Adipocyte (in vitro differentiated cells): ENCODE results near the gene RNASE13.

Experiments
- DNase-seq: peaks from one replicate; pipeline ENCODE4 v3.0.0-alpha.2; 2015; ENCODE audit warnings: low read depth
- H3K27me3 ChIP-seq: replicated peaks from 2 replicates; pipeline ENCODE4 v1.7.0; 2013; ENCODE audit warnings: mild to moderate bottlenecking, low read length, moderate library complexity; ENCODE audit not compliant: control insufficient read depth, insufficient read depth
- H3K36me3 ChIP-seq: 2 replicates; pipeline ENCODE4 v1.7.0; 2013; ENCODE audit warnings: low read length, mild to moderate bottlenecking, moderate library complexity; ENCODE audit not compliant: control insufficient read depth, insufficient read depth, severe bottlenecking
- H3K4me1 ChIP-seq: 2 replicates; pipeline ENCODE4 v1.7.0; 2013; ENCODE audit warnings: mild to moderate bottlenecking, low read length, moderate library complexity; ENCODE audit not compliant: control insufficient read depth, insufficient read depth
- H3K4me3 ChIP-seq: 2 replicates; pipeline ENCODE4 v1.7.0; 2013; ENCODE audit warnings: mild to moderate bottlenecking, low read length, moderate library complexity
- H3K9ac ChIP-seq: 2 replicates; pipeline ENCODE4 v1.7.0; 2013; ENCODE audit warnings: mild to moderate bottlenecking, low read length, moderate library complexity
- H3K9me3 ChIP-seq: 2 replicates; pipeline ENCODE4 v1.7.0; 2013; ENCODE audit warnings: mild to moderate bottlenecking, low read length, moderate library complexity; ENCODE audit not compliant: control insufficient read depth

The RNASE13 gene, protein sequence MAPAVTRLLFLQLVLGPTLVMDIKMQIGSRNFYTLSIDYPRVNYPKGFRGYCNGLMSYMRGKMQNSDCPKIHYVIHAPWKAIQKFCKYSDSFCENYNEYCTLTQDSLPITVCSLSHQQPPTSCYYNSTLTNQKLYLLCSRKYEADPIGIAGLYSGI

DNA sequence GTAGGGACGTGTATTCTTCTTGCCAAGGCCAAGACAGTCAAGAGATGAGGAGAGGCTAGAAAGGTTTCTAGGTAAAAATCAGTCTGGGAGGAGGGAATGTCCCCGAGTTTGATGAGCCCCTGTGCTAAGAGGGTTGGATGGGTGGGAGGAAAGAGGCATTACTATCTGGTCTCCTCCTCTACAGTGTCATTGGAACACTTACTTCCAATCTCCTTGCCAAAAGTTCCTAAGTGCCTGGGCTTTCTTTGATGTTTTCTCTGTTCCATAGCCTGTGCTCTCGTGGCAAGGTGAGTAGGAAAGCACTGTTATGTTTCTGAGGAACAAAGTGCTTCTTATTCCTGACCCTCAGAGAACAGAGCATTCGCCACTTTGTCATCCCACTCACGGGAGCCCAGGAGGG is at the start of gene RNASE13:
Gene RNASE13, minus strand, starts transcription at position 101 of the 400 bp plus-strand sequence. CDS start 519 bp downstream, outside the sequence.
- Histone ChIP-seq H3K4me3 (no peak within 1 kb of the TSS), H3K9me3 (no peaks in the 10 kb centered on the region), H3K36me3 (no peaks in the 10 kb centered on the region), H3K27me3 (peaks cover 28% of the 10 kb centered on the region), H3K4me1 (peaks cover 14% of the 10 kb centered on the region), H3K9ac (no peak within 1 kb of the TSS)
- DNase-seq = no peak

DNA sequence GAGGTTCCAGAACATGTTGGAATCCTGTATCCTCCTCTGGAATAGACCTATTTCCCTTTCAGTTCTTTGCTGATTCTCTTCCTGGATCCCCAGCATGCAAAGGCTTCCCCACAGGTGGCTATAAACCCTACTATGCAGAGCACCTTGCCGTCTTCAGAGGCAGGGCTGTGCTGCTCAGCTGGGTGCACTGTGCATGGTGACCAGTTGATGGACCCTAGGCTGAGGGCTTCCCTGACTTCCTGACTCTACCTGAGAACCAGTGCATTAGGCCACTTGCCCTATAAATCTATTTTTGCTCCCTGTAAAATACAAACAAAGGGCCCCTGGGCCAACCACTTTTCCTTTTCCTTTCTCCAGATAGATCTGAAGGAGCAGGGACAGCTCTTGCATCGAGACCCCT is 49.8 kb upstream of the RNASE13 start:
- Histone ChIP-seq H3K9ac (no peak overlapping the region), H3K36me3 (peaks cover 84% of the 10 kb centered on the region), H3K4me3 (no peak overlapping the region), H3K4me1 (peaks cover 33% of the 10 kb centered on the region), H3K9me3 (no peaks in the 10 kb centered on the region), H3K27me3 (no peaks in the 10 kb centered on the region)
- DNase-seq = no peak

DNA sequence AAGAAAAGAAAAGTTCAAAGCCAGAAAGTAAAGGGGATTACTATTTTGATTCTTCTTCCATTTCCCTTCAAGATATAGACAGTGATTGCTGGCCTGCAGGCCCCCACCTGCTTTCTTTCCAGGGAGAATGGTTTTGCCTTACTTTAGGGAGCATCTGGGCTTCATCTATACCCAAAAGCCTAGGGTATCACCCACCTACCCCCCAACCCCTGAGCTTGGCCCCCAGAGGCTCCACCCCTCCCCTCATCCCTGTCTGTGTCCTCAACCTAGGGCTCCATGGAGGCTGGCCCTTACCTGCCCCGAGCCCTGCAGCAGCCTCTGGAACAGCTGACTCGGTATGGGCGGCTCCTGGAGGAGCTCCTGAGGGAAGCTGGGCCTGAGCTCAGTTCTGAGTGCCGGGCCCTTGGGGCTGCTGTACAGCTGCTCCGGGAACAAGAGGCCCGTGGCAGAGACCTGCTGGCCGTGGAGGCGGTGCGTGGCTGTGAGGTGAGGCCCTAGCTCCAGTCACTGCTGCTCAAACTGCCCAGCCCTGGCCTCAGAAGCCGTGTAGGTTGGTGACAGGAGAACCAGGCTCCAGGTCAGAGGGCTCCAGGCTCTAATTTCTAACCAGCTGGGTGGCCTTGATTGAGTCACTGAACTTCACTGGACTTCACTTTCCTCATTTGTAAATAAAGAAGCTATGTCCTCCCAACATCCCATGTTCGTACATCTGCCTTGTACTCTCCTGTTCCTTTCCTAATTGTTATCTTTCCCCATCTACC is 49.1 kb upstream of the RNASE13 start:
- H3K4me1 ChIP-seq = peaks cover 33% of the 10 kb centered on the region
- no peak for DNase-seq
- H3K27me3 ChIP-seq = no peaks in the 10 kb centered on the region
- H3K9ac ChIP-seq = no peak overlapping the region
- H3K4me3 ChIP-seq = no peak overlapping the region
- no peaks in the 10 kb centered on the region for H3K9me3 ChIP-seq
- peaks cover 84% of the 10 kb centered on the region for H3K36me3 ChIP-seq

DNA sequence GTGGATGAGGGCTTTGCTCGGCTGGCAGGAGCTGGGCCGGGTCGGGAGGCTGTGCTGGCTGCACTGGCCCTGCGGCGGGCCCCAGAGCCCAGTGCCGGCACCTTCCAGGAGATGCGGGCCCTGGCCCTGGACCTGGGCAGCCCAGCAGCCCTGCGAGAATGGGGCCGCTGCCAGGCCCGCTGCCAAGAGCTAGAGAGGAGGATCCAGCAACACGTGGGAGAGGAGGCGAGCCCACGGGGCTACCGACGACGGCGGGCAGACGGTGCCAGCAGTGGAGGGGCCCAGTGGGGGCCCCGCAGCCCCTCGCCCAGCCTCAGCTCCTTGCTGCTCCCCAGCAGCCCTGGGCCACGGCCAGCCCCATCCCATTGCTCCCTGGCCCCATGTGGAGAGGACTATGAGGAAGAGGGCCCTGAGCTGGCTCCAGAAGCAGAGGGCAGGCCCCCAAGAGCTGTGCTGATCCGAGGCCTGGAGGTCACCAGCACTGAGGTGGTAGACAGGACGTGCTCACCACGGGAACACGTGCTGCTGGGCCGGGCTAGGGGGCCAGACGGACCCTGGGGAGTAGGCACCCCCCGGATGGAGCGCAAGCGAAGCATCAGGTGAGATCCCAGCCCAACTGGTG is 47.0 kb upstream of the RNASE13 start:
- no peaks in the 10 kb centered on the region for H3K9me3 ChIP-seq
- peaks cover 27% of the 10 kb centered on the region for H3K4me1 ChIP-seq
- no peak overlapping the region for H3K4me3 ChIP-seq
- DNase-seq = no peak
- no peak overlapping the region for H3K9ac ChIP-seq
- H3K36me3 ChIP-seq = peaks cover 90% of the 10 kb centered on the region
- H3K27me3 ChIP-seq = no peaks in the 10 kb centered on the region

DNA sequence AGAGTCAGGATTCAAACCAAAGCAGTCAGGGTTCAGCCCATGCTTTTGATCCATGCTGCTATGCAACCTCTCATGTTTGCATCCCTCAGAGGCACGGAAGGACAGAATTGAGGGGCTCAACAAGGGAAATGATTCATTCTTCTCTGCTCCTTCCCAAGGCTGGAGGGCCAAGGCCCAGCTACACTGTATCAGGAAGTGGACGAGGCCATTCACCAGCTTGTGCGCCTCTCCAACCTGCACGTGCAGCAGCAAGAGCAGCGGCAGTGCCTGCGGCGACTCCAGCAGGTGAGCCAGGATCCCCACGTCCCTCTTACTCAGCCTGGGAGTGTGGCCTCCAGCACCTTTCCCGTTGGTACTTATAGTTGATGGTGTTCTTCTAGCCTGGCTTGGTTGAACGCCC is 44.1 kb upstream of the RNASE13 start:
- H3K9ac ChIP-seq = no peak overlapping the region
- H3K27me3 ChIP-seq = no peaks in the 10 kb centered on the region
- H3K4me3 ChIP-seq = no peak overlapping the region
- peaks cover 3% of the 10 kb centered on the region for H3K4me1 ChIP-seq
- DNase-seq = no peak
- peaks cover 92% of the 10 kb centered on the region for H3K36me3 ChIP-seq
- no peaks in the 10 kb centered on the region for H3K9me3 ChIP-seq

DNA sequence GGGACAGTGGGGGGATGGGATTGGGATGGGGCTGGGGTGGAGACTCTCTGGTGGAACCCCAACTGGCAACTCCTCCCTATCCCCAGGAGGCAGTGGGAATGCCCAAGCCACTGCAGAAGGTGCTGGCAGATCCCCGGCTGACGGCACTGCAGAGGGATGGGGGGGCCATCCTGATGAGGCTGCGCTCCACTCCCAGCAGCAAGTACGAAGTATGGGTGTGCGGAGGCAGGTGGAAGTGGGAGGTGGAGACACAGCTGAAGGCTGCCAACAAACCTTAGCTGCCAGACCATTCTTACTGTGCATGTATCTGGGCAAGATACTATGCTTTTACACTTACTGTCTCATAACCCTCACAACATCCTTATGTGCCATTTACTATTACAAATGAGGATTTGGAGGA is 43.7 kb upstream of the RNASE13 start:
- no peak for DNase-seq
- Histone ChIP-seq H3K9me3 (no peaks in the 10 kb centered on the region), H3K9ac (no peak overlapping the region), H3K4me3 (no peak overlapping the region), H3K27me3 (no peaks in the 10 kb centered on the region), H3K36me3 (peaks cover 96% of the 10 kb centered on the region), H3K4me1 (peaks cover 1% of the 10 kb centered on the region)

DNA sequence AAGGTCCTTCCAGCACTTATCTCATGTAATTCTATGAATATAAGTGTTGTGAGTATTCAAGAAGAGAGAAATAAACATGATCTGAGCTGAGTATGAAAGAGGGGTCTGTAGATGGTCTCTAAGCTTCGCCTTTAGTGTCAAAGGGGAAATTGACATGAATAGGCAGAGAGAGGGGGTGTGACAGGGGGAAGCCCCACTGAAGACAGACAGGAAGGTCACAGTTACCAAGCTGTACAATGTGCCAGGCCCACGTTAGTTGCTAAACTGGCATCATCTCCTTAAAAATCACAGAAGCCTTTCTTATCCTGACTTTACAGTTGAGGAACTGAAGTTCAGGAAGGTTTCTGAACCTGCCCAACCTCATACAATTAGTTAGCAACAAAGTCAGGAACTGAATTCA is 43.1 kb upstream of the RNASE13 start:
- H3K9ac ChIP-seq = no peak overlapping the region
- no peak overlapping the region for H3K4me3 ChIP-seq
- DNase-seq = no peak
- H3K27me3 ChIP-seq = no peaks in the 10 kb centered on the region
- no peaks in the 10 kb centered on the region for H3K9me3 ChIP-seq
- peaks cover 98% of the 10 kb centered on the region for H3K36me3 ChIP-seq
- H3K4me1 ChIP-seq = peaks cover 8% of the 10 kb centered on the region

DNA sequence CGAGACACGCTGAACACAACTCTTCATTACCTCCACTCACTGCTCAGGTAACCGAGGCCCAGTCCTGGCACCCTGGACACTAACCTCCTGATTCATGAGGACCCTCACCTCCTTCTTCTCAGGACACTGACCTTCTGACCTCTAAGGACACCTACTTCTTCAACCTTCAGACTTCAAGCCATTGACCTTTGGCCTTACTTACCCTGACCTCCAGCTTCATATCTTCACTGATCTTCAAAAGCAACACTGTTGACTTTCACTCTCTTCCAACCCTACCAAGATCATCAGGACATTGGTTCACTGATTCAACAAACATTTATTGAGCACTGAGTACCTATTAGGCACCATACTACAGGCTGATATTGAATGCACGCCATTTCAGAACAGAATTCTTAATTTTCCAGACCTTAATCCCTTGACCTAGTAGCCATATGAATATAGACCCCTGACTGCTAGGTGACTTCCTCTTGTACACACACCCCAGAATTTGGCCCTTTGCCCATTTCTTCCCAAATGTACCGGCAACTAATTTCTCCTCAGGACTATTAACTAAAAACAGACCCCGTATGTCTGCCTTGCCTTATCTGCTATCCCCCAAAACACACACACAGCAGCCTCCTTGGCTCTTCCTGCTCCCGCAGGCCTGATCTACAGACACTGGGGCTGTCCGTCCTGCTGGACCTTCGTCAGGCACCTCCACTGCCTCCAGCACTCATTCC is 41.3 kb upstream of the RNASE13 start:
- no peaks in the 10 kb centered on the region for H3K9me3 ChIP-seq
- H3K9ac ChIP-seq = no peak overlapping the region
- H3K4me3 ChIP-seq = no peak overlapping the region
- DNase-seq = no peak
- peaks cover 18% of the 10 kb centered on the region for H3K4me1 ChIP-seq
- peaks cover 81% of the 10 kb centered on the region for H3K36me3 ChIP-seq
- H3K27me3 ChIP-seq = no peaks in the 10 kb centered on the region

DNA sequence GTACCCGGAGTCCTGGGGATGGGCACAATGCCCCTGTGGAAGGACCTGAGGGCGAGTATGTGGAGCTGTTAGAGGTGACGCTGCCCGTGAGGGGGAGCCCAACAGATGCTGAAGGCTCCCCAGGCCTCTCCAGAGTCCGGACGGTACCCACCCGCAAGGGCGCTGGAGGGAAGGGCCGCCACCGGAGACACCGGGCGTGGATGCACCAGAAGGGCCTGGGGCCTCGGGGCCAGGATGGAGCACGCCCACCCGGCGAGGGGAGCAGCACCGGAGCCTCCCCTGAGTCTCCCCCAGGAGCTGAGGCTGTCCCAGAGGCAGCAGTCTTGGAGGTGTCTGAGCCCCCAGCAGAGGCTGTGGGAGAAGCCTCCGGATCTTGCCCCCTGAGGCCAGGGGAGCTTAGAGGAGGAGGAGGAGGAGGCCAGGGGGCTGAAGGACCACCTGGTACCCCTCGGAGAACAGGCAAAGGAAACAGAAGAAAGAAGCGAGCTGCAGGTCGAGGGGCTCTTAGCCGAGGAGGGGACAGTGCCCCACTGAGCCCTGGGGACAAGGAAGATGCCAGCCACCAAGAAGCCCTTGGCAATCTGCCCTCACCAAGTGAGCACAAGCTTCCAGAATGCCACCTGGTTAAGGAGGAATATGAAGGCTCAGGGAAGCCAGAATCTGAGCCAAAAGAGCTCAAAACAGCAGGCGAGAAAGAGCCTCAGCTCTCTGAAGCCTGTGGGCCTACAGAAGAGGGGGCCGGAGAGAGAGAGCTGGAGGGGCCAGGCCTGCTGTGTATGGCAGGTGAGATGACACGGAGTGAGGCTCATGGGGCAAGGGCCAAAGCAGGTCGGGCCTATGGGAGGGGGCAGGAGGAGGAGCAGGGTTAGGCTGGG is 40.0 kb upstream of the RNASE13 start:
- Histone ChIP-seq H3K4me1 (peaks cover 20% of the 10 kb centered on the region), H3K4me3 (no peak overlapping the region), H3K9ac (no peak overlapping the region), H3K9me3 (no peaks in the 10 kb centered on the region), H3K27me3 (no peaks in the 10 kb centered on the region), H3K36me3 (peaks cover 70% of the 10 kb centered on the region)
- no peak for DNase-seq

DNA sequence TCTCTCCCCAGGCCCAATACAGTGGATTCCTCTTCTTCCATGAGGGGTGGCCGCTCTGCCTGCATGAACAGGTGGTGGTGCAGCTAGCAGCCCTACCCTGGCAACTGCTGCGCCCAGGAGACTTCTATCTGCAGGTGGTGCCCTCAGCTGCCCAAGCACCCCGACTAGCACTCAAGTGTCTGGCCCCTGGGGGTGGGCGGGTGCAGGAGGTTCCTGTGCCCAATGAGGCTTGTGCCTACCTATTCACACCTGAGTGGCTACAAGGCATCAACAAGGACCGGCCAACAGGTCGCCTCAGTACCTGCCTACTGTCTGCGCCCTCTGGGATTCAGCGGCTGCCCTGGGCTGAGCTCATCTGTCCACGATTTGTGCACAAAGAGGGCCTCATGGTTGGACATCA is 39.3 kb upstream of the RNASE13 start:
- H3K36me3 ChIP-seq = peaks cover 63% of the 10 kb centered on the region
- no peak overlapping the region for H3K4me3 ChIP-seq
- H3K9me3 ChIP-seq = no peaks in the 10 kb centered on the region
- H3K9ac ChIP-seq = no peak overlapping the region
- H3K27me3 ChIP-seq = no peaks in the 10 kb centered on the region
- no peak for DNase-seq
- peaks cover 27% of the 10 kb centered on the region for H3K4me1 ChIP-seq
